HG02610 (cell line): Measurements from ENCODE around the gene MTMR2.

Experiments used
- ATAC-seq: cut with Tn5 transposase; IDR thresholded peaks from one replicate; pipeline ENCODE4 v1.9.1; 2021; ENCODE audit warnings: mild to moderate bottlenecking, moderate library complexity; ENCODE audit not compliant: unreplicated experiment

Gene MTMR2

DNA sequence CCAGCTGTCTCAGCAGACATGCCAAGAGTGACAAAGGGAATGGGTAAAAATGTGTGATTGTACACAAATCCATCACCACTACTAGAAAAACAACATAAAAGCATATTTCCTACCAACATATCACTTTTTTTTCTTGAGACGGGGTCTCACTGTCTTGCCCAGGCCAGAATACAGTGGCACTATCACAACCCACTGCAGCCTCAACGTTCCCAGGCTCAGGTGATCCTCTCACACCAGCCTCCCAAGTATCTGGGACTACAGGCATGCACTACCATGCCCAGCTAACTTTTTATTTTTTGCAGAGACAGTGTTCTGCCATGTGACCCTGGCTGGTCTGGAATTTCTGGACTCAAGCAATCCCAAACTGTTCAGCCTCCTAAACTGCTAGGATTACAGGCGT is 5.2 kb downstream of the MTMR2 start:
- no peak for ATAC-seq

DNA sequence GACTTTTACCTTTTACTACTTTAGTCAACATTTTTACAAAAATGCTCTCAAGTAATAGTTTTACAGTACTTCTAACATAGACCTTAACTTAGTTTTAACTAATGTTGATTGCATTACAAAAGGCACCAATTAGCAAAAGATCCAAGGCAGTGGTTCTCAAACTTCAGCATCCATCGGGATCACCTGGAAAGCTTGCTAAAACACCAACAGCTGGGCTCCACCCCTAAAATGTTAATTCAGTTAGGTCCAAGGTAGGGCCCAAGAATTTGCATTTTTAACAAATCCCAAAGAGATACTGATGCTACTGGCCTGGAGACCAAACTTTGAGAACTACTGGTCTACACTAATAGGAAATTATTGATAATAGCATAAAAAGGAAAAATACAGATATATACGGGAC is 5.9 kb downstream of the MTMR2 start:
- ATAC-seq, result no peak

DNA sequence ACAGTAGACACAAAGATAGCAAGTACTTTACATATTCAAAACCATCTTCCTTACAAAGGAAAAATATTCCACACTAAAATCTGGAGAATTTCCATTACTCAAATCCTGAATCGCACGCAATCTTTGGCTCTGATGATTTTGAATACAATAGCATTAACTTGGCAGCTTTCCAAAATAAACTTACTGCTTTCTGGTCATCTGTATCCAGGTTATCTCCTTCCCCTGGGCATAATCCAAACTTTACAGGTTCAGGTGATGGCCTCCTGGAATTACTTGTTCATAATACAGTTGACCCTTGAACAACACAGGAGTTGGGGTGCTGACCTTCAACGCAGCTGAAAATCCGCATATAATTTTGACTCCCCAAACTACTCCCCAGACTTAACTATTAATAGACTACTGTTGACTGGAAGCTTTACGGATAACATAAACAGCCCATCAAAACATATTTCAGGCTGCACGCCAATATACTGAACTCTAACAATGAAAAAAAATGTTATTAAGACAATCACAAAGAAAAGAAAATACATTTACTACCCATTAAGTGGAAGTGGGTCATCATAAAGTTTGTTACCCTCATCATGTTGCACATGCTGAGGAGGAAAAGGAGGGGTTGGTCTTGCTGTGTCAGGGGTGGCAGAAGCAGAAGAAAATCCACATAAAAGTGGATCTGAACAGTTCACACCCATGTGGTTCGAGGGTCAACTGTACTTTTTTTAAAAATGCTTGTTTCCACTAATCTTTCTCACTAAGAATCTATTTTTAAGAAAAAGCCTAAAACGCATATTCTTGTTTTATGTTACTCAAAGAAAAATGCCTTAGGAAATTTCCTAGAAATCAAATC is 6.5 kb downstream of the MTMR2 start:
- no peak for ATAC-seq

DNA sequence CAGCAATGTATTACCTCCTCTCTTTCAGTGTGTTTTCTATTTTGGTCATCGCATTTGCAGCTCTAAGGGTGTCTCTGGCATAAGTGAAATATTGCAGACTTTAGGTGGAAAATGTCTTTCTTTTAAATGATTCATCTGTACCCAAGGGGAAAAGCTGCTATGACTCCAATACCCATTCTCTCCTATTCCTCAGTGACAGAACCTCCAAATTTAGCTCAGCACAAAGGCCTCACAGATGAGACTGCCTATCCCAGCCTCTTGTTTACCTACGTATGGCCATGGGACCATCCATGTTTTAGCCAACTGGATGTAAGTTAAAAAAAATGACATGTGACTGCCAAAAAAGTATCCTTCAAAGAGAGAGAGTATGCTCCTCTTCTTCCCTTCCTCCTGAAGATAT is 7.9 kb downstream of the MTMR2 start:
- ATAC-seq, result no peak

DNA sequence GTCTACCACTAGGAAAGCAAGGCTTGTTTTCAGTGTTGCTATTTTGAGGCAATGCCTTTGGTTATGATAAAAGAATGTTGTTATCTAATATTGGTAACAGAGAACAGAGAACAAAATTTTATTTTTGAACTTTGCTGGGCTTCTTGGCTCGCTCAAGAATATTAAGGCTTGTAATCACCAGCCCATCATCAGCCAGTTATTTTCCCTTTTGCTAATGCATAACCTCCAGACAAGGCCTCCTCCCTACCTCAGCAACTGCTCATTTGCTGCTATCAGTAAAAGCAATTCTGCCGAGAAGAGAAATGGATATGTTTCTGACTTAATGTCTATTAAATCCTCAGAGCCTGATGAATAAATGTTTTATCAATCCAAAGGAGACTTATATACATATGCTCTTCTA is 8.9 kb downstream of the MTMR2 start:
- no peak for ATAC-seq

DNA sequence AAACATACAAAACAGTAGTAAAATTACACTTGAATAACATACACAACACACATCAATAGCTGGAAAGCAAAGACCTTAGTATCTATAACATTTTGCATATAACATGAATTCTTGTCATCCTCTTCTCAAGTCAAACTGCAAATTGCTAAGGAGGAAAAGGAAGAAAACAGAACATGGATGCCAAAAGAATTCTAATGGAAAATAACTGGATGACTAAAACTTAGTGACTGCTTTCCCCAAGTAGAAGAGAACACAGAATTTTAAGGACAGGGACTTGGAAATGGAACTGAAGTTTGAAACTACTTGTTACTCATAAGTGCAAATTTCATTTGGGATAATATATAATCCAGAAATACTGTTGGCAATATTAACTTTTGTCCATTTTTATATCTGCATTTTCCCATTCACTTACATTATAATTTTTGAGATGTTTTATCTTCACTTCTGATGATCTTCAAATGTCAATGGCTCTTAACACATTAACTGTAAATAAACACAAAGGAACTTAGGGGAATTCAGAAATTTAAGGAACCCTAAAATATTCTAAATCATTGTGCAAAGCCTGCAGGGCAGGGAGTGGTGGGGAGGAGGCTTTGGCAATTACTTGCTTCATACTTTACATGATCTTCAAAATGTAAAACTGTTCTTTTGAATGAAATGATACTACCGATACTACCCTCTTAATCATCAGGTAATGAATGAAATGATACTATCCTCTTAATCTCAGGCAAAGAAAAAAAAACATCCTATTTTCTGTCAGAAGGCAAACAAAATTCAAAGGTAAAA is 9.9 kb downstream of the MTMR2 start:
- ATAC-seq, result no peak

DNA sequence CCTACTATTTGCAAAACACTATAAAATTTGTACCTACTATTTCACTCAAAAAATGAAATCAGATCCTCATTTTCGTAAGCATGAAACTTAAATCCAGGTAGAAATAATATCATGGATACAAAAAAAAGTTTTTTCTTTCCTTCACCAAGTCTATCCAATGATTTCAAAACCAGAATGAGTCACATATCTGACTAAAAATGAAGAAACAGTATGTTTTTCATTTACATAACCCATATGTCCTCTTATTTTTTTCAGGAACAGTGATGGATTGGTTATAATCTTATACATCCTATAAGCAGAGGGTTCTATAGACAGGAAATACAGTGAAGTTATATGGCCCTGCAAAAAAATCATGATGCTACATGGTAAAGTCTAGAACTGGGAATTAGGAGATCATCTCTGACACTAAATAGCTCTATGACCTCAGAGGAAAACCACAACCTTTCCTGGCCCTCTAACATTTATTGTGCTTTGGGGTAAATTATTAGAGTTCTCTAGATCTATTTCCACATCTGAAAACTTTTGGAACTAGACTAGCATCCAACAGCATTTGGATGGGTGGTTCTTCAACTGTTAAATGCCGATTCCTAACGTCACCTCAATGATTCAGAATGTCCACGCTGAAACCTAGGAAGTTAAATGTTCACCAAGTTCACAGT is 10.9 kb downstream of the MTMR2 start:
- no peak for ATAC-seq

DNA sequence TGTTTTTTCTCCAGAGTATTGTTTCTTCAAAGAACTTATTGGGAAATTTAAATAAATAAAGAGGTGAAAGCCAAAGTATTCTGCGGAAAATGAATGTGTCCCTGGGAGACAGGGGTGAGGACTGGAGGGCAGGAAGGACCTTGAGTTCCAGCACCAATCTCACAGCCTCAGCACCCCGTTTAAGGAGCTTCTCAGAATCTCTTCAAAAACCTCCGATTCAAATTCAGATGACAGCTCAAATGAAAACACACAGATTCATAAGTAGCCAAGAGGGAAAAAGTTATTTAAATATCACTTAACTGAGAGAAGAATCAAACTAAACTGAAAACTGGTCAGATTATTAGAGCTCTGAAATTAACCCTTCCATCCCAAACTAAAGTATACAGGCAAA is 12.5 kb downstream of the MTMR2 start:
- ATAC-seq, result no peak

DNA sequence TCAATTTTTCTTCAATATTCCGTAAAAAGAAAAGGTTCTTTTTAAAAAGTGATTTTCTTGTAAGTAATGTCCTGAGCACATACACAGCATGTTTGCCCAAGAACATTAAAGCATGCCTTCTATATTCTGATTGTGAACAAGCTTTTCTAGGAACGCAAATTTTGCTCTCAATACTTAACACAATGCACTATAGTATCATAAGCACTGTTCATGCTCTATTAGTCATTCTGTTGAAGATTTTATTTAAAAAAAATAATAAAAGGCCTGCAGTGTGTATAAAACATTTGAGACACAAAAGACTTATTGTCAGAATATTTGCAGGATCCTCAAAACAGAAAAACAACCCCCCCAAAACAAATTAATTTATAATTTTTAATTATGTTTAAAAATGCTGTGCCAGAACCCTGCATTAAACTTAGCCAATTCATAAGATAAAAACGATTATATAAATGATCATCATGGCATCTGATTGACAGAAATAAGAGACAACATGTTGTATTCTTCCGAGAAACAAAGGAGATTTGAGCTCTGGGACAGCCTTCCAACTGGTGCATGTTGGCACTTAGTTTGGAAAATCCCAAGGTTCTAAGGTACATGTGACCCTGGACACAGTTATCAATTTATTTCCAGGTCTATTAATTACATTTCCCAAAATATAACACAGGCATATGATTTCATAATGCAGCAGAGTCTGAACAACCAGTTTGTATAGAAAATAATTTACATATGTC is 13.1 kb downstream of the MTMR2 start:
- ATAC-seq, result no peak

DNA sequence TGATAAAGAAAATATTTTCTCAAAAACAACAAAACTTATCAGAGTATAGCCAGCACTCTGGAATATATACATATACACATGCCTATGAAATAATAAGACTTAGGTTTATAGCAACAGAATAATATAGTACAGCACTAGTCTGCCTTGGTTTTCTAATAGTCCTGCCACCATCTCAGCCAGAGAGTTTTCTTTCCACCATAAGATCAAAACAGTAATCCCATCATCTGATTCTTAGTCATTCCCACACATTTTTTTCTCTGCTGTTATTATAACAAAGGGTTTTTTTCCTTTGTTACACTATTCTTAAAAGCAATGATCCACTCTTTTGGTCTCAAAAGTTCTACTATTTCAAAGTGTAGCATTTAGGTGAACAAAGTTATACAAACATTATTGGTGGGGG is 15.1 kb downstream of the MTMR2 start:
- ATAC-seq, result no peak

DNA sequence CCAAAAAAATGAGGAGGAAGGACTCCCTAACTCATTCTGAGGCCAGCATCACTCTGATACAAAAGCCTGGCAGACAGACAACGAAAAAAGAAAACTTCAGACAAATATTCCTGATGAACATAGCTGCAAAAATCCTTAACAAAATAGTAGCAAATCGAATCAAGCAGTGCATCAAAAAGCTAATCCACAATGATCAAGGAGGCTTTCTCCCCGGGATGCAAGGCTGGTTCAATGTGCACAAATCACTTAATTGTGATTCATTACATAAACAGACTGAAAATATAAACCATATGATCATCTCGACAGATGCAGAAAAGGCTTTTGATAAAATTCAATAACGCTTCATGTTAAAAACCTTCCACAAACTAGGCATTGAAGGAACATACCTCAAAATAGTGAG is 16.4 kb downstream of the MTMR2 start:
- no peak for ATAC-seq

DNA sequence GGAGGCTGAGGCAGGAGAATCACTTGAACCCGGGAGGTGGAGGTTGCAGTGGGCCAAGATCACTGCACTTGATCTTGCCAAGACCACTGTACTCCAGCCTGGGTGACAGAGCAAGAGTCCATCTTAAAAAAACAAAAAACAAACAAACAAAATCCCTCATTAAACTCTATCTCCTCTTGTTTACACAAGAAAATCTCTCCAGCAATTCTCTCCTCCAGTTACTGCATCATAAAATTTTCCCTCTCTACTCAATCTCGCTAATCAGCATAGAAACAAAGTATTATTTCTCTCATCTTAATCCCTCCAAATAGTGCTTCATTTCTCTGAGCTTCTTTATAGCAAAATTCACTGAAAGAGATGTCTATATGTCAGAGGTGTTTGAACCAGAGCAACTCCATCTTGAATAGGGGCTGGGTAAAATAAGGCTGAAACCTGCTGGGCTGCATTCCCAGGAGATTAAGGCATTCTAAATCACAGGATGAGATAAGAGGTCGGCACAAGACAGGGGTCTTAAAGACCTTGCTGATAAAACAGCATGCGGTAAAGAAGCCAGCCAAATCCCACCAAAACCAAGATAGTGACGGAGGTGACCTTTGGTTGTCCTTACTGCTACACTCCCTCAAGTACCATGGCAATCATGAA is 19.8 kb downstream of the MTMR2 start:
- no peak for ATAC-seq

DNA sequence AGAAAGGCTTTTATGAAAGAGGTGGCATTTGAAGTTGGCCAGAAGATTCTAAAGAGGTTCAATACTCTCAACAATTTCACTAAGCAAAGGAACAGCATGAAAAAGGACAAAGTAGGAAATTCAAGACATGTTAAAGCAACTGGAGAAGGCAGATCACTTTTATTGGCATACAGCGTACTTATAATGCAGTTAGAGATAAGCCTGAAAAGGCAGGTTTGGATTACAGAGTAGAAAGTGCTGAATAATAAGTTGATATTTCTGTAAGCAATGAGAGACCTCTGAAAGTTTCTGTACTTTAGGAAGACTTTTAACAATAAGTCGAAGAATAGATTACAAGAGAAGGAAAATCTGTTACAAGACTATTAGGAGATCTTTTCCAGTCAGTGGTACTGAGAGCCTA is 25.1 kb downstream of the MTMR2 start:
- no peak for ATAC-seq

DNA sequence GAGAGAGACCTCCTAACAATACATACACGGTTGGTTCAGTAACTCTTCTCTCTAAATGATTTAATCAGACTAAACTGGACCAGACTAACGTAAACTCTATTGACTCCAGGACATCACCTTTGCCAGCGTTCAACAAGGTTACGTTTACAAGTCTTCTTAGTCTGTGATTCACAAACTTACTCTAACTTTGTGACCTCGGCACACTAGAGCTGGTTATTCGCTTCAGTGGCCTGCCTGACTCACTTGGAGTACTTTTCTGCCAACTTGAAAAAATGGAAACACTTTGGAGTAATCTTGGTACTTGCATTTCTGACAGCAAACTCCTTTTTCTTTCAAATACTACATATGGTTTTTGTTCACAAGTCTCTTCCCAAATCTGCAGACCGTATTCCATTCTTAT is 26.2 kb downstream of the MTMR2 start:
- no peak for ATAC-seq

DNA sequence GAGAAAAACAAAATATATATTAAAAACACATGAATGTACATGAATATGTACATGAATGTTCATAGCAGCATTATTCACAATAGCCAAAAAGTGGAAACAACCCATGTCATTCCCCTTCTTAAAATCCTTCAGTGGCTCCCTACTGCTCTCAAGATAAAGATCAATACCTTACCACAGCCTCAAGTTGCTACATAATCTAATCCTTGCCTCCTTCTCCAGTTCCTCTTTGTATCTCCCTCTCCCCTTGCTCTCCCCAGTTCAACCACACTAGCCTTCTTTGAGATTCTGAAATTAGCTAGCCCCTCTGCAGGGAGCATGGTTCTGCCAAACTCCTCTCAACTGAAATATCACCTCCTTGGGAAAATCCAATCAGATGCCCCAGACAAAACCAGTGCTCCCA is 28.1 kb downstream of the MTMR2 start:
- no peak for ATAC-seq

DNA sequence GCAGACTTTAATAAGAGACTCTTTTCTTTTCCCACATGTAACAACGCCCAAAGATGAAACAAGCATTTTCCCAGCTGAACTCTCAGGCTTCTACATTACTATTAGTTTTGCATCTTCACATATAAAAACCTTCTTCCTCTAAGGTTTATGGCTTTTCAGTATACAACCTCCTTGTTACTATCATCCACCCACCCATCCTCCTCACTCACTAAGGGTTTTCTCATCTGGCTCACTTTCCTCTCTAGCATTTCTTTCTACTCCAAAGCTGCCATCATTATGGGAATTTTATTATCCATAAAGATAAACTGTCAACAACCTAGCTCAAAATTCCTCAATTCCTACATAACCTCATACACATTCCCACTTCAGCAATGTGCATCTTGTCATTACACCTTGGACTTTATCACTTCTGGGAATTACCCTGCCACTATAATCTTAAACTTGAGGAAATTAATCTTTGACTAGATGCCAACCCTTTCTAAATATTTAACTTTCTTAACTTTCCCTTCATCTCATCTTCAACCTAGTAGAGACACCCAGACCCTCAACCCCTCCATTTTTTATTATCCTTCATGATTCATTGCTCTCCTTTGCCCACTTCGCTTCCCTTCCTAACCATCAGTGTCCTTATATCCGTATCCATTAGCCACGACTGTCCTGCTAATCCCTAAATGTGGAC is 30.9 kb downstream of the MTMR2 start:
- ATAC-seq, result no peak

DNA sequence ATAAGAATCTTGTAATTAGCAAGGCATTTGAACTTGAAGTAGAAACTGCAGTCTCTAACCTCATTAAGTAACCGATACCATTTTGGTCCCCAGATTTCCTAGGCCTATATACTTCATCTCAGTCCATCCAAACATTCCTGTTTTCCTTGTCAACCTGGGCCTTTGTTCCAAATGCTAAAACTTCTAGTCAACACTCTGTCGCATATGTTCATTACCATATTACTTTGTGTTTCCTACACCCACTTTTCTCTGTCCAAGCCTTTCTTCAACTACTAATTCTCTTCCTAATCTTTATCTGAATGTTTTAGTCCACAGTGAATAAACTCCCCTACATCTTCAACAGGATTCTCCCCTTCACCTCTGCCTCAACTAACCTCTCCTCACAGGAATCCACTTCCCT is 31.4 kb downstream of the MTMR2 start:
- no peak for ATAC-seq

DNA sequence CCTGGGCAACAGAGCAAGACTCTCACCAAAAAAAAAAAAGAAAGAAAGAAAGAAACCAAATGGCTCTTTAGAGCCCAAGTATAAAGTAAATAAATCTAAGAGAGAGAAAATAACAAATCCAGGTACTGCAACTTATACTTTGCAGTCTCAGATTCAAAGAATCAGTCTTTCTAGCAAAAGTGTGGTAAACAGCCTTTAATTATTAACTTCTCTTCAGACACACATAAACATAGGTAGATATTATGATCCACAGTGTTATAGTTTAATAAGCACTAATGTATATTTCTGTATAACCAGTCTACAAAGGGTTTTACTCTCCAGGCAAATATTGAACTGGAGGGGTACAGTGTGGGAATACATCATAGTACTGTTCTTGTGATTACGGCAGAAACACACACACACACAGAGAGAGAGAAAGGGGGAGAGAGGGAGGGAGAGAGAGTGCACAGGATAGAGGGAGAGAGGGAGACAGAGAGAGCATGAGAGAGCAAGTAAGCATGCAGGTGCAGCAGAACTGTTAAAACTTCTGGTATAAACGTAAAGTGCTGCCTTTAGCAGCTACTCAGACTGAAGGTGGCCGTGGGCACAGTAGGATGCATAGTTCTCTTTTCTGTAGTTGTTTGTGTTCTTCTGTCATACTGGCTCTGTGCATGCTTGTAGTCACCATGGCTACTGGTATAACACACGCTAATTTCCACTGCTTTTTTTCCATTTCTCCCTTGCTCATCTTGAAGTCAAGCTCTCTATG is 32.3 kb downstream of the MTMR2 start:
- no peak for ATAC-seq

DNA sequence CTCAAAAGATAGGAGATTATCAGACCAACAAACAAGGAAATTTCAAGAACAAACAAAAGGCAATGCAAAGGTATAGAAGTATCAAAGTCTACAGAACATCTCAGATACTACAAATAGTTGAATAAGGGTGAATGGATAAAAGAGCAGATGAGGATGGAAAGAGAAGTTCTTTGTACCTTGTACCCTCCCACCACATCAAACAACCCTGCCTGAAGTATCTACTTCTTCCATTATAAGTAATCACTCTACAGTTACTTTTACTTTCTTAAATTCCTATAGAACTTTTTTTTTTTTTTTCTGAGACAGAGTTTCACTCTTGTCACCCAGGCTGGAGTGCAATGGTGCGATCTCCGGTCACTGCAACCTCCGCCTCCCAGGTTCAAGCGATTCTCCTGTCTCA is 35.1 kb downstream of the MTMR2 start:
- no peak for ATAC-seq
